NCI-H2196 treated with DMSO at 0.1 percent for 48 hours (cell line): ENCODE results near the gene CBY1.

Source experiments
- DNase-seq: peaks from one replicate; lab custom pipeline; 2025; ENCODE audit not compliant: unreplicated experiment; lab: John Stamatoyannopoulos, UW

Gene CBY1

GRCh38 chr22:38700789-38701628 is 44.6 kb downstream of the CBY1 start, which contains the start of gene JOSD1:
TSS of gene JOSD1 (minus strand) at chr22:38700943. CDS start at chr22:38699987, 956 bp downstream.
- peak; percentile 60 for DNase-seq

DNA sequence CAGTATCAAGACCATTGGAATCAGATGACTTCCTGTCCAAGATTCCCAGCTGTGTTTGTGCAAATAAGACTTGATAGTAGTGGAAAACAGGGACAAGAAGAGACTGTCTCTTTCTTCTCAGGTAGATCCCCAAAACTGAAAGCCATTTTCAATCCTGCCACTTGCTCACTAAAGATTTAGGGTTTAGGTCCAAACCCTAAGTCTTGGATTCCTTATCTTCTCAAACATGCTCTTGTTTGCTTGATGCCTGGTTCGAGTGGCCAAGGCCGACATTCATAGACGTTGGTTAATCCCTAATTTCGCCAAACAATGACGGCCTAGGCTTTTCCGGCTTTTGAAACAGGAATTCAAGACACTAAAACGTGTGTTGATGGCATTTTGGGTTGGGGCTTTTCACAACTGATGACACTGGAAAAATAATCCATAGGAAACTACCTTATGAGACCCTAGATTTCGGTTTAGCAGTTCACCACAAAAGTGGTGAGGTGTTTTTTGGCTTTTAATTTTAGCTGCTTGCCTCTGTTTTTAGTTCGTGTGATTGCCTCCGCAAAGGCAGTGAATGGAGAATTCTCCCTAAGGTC is 48.3 kb downstream of the CBY1 start:
- DNase-seq: no peak

GRCh38 chr22:38705235-38706100 is 49.0 kb downstream of the CBY1 start, which contains the start of gene GTPBP1:
TSS of gene GTPBP1 (plus strand) at chr22:38705944. CDS start at chr22:38705956, 12 bp downstream.
- peak; percentile 95 for DNase-seq

- no peak for DNase-seq
Observed at GRCh38 chr22:38706101-38706900, 49.9 kb downstream of the CBY1 start.

- no peak for DNase-seq
Observed at GRCh38 chr22:38706901-38707195, 50.4 kb downstream of the CBY1 start.

DNA sequence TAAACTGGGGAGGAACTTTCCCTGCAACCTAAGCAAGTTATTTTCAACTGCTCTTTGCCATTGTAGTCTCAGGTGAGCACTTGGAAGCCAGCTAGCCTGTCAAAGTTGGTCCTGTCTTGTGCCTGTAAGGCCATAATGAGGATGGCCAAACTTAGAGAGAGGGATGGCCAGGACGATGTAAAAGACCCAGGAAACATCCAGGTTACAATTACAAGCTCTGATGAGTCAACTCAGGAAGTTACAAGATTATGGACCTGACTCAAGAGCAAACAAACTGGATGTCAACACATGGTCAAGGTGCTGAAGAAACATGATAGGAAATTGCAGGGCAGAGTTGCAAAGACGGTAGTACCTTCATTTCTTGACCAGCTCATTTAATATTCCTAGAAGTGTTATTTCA is 50.9 kb downstream of the CBY1 start:
- DNase-seq: no peak

DNA sequence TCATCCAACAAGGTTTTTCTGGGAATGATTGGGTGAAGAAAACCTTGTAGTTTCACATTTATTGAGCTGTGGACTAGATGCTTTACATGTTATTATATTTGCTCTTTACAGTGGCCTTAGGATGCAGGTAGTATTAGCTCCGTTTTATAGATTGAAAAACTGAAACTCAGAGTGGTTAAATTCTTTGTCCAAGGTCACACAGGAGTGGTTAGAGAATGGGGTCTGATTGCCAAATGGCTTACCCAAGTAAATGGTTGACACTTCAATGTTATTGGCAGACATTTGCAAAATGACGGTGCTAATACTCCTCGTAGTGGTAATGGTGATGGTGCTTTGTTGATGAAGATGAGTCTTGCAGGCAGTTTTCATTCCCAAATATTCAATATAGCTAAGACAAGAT is 51.5 kb downstream of the CBY1 start:
- DNase-seq: no peak

DNA sequence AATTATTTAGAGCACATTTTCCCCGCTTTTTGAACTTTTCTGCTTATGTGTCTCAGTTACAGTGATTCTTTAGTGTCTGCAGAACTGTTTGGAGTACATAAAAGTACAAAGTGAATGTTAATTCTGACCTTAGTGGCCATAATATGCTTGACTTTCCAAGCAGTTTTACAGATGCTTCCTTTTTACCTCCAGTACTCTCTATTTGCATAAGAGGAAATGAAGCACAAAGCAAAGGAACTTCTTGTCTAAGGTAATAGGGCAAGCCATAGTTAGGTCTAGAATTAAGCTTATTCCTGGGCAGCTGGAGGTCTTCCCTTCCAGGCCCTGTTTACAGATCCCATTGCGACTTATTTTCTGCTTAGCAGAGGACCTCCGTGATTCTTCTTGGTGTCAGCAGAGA is 52.9 kb downstream of the CBY1 start:
- DNase-seq: no peak

DNA sequence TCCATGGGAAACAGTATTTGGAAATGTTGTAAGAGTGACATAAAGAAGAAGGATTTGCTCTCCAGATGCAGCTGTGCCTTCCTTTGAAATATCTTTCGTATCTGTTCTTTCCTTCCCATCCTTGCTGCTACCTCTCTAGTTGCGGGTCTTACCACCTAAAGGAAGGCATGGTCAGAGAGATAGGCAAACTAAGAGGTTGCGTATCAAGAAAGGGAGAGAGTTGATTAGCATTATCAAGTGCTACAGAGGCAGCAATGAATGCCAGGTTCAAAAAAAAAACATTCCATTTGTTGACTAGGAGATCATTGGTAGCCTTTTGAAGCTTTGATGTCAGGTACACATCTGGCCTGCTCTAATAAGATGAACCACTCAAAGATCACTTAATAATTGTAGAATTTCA is 53.9 kb downstream of the CBY1 start:
- DNase-seq: no peak

GRCh38 chr22:38710866-38711265 is 54.4 kb downstream of the CBY1 start:
- DNase-seq: no peak

- DNase-seq: no peak
Observed at GRCh38 chr22:38712486-38713207, 56.2 kb downstream of the CBY1 start.

DNA sequence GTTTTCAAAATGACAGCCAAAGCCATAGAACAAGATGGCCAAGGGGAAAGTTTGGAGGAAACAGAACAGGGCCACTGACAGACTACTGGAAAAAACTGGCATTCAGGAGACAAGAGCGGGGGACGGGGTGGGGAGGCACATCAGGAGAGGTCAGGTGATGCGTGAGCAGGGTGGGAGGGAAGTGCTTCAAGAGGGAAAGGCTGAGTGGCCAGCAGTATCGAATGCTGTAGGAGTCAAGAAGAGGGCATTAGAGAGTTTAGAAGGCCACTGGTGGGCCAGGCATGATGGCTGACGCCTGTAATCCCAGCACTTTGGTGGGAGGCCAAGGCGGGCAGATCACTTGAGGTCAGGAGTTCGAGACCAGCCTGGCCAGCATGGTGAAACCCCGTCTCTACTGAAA is 57.5 kb downstream of the CBY1 start:
- no peak for DNase-seq

- DNase-seq: no peak
Observed at GRCh38 chr22:38715176-38715764, 58.8 kb downstream of the CBY1 start.

GRCh38 chr22:38715852-38716251 is 59.4 kb downstream of the CBY1 start:
- DNase-seq: no peak

GRCh38 chr22:38716271-38716670 is 59.8 kb downstream of the CBY1 start:
- no peak for DNase-seq

DNA sequence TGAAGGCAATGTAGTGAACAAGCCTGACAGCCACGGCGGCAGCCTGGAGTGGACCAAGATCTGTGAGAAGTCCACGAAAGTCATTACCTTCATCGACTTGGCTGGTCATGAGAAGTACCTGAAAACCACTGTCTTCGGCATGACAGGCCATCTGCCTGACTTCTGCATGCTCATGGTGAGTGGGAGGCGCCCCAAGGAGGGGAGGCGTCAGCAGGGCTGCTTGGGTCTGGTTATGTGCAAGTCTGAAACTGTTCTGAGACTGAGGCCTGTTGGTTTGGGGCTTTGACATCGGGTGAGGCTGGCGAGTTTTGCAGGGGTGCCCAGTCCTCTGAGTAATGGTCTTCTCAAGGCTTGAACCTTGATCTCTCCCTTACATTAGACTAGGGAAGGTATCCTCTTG is 60.4 kb downstream of the CBY1 start:
- DNase-seq: no peak

GRCh38 chr22:38717244-38717643 is 60.8 kb downstream of the CBY1 start:
- no peak for DNase-seq

DNA sequence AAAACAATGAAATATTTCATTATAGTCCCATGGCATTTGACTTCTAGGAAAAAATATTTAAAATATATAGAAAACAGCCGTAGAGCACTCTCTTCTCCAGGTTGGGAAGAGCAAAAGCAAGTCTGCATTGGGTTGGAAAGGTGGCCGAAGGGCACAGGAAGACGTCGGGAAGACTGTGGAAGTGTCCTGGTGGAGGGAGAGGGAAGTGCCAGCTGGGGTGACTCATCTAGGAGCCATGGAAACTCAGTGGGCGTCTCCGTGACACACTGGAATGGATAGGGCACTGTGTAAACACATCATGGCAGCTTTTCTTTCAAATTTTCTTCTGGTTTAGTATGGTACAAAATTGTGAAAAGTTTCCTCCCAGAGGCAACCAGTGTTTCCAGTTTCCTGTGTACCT is 62.0 kb downstream of the CBY1 start:
- DNase-seq: no peak

- no peak for DNase-seq
Observed at GRCh38 chr22:38719196-38719595, 62.8 kb downstream of the CBY1 start.

- no peak for DNase-seq
Observed at GRCh38 chr22:38720350-38720749, 63.9 kb downstream of the CBY1 start.
